H1 (cell line): ENCODE results near the gene ATP5PB. TPM values are rescaled to one million over a fixed set of nuclear protein-coding genes. Genes with fewer than 3 reads are reported as not detected.

Source experiments
- NANOG ChIP-seq: IDR thresholded peaks from 2 replicates; pipeline ENCODE4 v1.6.1; 2011; ENCODE audit warnings: low read length, low read depth, mild to moderate bottlenecking, inconsistent platforms; ENCODE audit not compliant: insufficient read depth, poor library complexity, severe bottlenecking
- PHF8 ChIP-seq: fragments of 200-600 bp; sonication (generic); conservative IDR thresholded peaks from 2 replicates; pipeline ENCODE4 v1.7.1; 2012; ENCODE audit warnings: low read depth, mild to moderate bottlenecking, inconsistent platforms, low read length, moderate library complexity
- RNF2 ChIP-seq: fragments of 200-900, 300-1000 bp; sonication (generic); IDR thresholded peaks from 2 replicates; pipeline ENCODE4 v1.7.1; 2016; ENCODE audit warnings: borderline replicate concordance, low read depth, mild to moderate bottlenecking, antibody characterized with exemption, low read length; ENCODE audit not compliant: poor library complexity, severe bottlenecking; ENCODE audit errors: missing control alignments
- polyA plus RNA-seq, 7 experiments: library from polyadenylated mRNA; depleted of rRNA in 3 of 7; stranded (reverse) in 5 of 7; unstranded in 2 of 7; fragments of >200 nt in 5 of 7; fragments of 200-250 nt in 2 of 7; gene quantifications; 1 replicate in 5 of 7; 2 replicates in 1 of 7; 4 replicates in 1 of 7; pipeline versions ENCODE4 v1.2.1 to v1.2.3, GENCODE V29; 2011 to 2013; ENCODE audit warnings: missing spikeins in 2 of 7, mixed read lengths in 2 of 7
- total RNA-seq: library from RNA; stranded (reverse); fragmentation: NEBNext Ultra II Directional; extraction: Animal tissue kit (Norgen Biotek cat#: 25700); gene quantifications from 2 replicates; pipeline ENCODE4 v1.2.1, GENCODE V29; 2021

Gene ATP5PB
- total and polyA plus RNA-seq, 2 of the 8 experiments (the other 6 are each of a cell fraction or from before 2014, with no cell fraction given): 232 to 262 TPM

- TF ChIP-seq RNF2 (no peak), PHF8 (no peak), NANOG (no peak)
These were observed 21.3 kb downstream of the ATP5PB start (continued) for GRCh38 chr1:111470596-111470995.
